ENCODE measurements around the gene ZDHHC11. TPM values are rescaled to one million over a fixed set of nuclear protein-coding genes. Genes with fewer than 3 reads are reported as not detected.

ZDHHC11 gene, protein sequence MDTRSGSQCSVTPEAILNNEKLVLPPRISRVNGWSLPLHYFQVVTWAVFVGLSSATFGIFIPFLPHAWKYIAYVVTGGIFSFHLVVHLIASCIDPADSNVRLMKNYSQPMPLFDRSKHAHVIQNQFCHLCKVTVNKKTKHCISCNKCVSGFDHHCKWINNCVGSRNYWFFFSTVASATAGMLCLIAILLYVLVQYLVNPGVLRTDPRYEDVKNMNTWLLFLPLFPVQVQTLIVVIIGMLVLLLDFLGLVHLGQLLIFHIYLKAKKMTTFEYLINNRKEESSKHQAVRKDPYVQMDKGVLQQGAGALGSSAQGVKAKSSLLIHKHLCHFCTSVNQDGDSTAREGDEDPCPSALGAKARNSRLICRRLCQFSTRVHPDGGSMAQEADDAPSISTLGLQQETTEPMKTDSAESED
- 5.3 and 5.4 TPM in 2 replicates for polyA plus RNA-seq (2013)

DNA sequence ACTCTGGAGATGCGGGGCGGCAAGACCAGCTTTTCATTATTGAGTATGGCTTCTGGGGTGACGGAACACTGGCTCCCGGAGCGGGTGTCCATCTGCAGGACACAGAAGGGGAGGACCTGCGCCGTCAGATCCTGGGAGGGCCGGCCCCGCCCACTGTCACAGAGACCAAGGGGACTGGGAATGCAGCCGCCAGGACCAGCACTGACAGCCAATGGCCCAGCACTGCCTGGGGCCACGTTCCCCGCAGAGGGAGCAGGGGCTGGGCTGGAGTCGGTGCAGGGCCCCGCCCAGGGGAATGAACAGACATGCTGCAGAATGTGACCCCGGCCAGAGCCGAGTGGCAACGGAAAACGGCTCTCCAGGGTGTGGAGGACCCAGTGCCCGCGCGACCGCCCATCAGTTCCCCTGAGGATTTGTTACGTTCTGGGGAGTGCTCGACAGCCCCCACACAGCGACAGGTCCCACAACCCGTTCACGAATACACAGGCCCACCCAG, at the start of gene ZDHHC11:
ZDHHC11 (minus strand) TSS at position 476 of the 496 bp plus-strand sequence; CDS start at position 92, 384 bp downstream.
- H3K18ac ChIP-seq (ENCODE audit: low read length), result no peak within 1 kb of the TSS
- H4K8ac ChIP-seq (ENCODE audit: low read depth, low read length), result no peak within 1 kb of the TSS
- peaks cover 4% of the 10 kb centered on the region for H3K9me3 ChIP-seq (ENCODE audit: insufficient read depth, low read depth, low read length)
- no peak within 1 kb of the TSS for H2AFZ ChIP-seq (ENCODE audit: insufficient read depth, low read length, poor library complexity)
- H2AK5ac ChIP-seq (ENCODE audit: low read length), result no peak within 1 kb of the TSS
- no peak within 1 kb of the TSS for H3K9ac ChIP-seq (ENCODE audit: low read length)
- no peaks in the 10 kb centered on the region for H3K79me1 ChIP-seq (ENCODE audit: low read length)
- peaks cover 3 to 11% of the 10 kb centered on the region in 2 experiments for H3K4me1 ChIP-seq (ENCODE audit: control insufficient read depth in 1 of 2, insufficient read depth in 2 of 2, low read length in 2 of 2)
- WGBS (ENCODE audit: extremely low coverage, insufficient coverage, insufficient read length), result no CpG with 5 or more reads among the region's 27 CpGs
- no peak within 1 kb of the TSS for H4K12ac ChIP-seq (ENCODE audit: low read depth, low read length)
- no peaks in the 10 kb centered on the region for H3K27me3 ChIP-seq (ENCODE audit: insufficient read depth, low read length)
- no peak within 1 kb of the TSS for H3K4me2 ChIP-seq (ENCODE audit: low read length)
- H3K4ac ChIP-seq (ENCODE audit: low read depth, low read length), result no peak within 1 kb of the TSS
- H3K27ac ChIP-seq (ENCODE audit: low read depth, low read length), result no peak within 1 kb of the TSS
- no peak within 1 kb of the TSS for H3K23ac ChIP-seq (ENCODE audit: low read length)
- no peak within 1 kb of the TSS for H2BK12ac ChIP-seq (ENCODE audit: low read length)
- no peak within 1 kb of the TSS for H2BK5ac ChIP-seq (ENCODE audit: low read depth, low read length, poor library complexity)
- peaks cover 1% of the 10 kb centered on the region for H3K79me2 ChIP-seq (ENCODE audit: control insufficient read depth, insufficient read depth, low read length, poor library complexity)
- no peak within 1 kb of the TSS for H3K4me3 ChIP-seq (ENCODE audit: low read depth, low read length)
- DNase-seq, result peak; percentile 16 to 32
- no peak within 1 kb of the TSS for H3K14ac ChIP-seq (ENCODE audit: low read length)
- H2BK120ac ChIP-seq (ENCODE audit: insufficient read depth, low read length, poor library complexity), result no peak within 1 kb of the TSS
- H4K91ac ChIP-seq (ENCODE audit: low read depth, low read length), result no peak within 1 kb of the TSS
- H3K36me3 ChIP-seq (ENCODE audit: control insufficient read depth in 1 of 2, insufficient read depth in 2 of 2, low read length in 2 of 2), result peaks cover 3 to 5% of the 10 kb centered on the region in 2 experiments

DNA sequence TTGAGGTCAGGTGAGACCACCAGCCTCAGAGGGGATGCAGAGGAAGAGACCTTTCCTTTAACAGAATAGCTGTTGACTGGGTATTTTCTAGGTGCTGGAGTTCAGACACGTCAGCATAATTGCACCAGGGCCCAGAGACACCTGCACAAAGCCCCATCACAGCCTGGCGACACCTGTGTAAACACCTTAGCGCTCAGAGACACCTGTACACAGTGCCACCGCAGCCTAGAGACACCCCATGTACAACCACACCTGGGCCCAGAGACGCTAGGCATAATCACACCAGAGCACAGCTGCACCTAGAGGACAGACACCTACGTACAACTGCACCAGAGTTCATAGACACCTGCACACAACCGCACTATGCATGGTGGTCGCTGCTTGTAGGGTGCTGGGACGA, 42.9 kb upstream of the ZDHHC11 start:
- Histone ChIP-seq H3K4me1 (ENCODE audit: control insufficient read depth in 1 of 2, insufficient read depth in 2 of 2, low read length in 2 of 2) (peaks cover 13% of the 10 kb centered on the region in 2 experiments), H3K79me2 (ENCODE audit: control insufficient read depth, insufficient read depth, low read length, poor library complexity) (peaks cover 17% of the 10 kb centered on the region), H3K9ac (ENCODE audit: low read length) (peak overlapping the region; percentile 24), H3K18ac (ENCODE audit: low read length) (no peak overlapping the region), H3K4me2 (ENCODE audit: low read length) (peak overlapping the region; percentile 93), H3K36me3 (ENCODE audit: control insufficient read depth in 1 of 2, insufficient read depth in 2 of 2, low read length in 2 of 2) (peaks cover 28 to 43% of the 10 kb centered on the region in 2 experiments), H2BK12ac (ENCODE audit: low read length) (no peak overlapping the region), H4K91ac (ENCODE audit: low read depth, low read length) (no peak overlapping the region), H3K27ac (ENCODE audit: low read depth, low read length) (no peak overlapping the region), H3K79me1 (ENCODE audit: low read length) (peaks cover 12% of the 10 kb centered on the region), H3K9me3 (ENCODE audit: insufficient read depth, low read depth, low read length) (no peaks in the 10 kb centered on the region), H3K4me3 (ENCODE audit: low read depth, low read length) (peak overlapping the region; percentile 97), H2BK120ac (ENCODE audit: insufficient read depth, low read length, poor library complexity) (no peak overlapping the region), H2BK5ac (ENCODE audit: low read depth, low read length, poor library complexity) (no peak overlapping the region), H3K23ac (ENCODE audit: low read length) (no peak overlapping the region), H2AFZ (ENCODE audit: insufficient read depth, low read length, poor library complexity) (no peak overlapping the region), H4K8ac (ENCODE audit: low read depth, low read length) (peak overlapping the region; percentile 96), H3K14ac (ENCODE audit: low read length) (no peak overlapping the region), H3K27me3 (ENCODE audit: insufficient read depth, low read length) (no peaks in the 10 kb centered on the region), H2AK5ac (ENCODE audit: low read length) (no peak overlapping the region), H3K4ac (ENCODE audit: low read depth, low read length) (peak overlapping the region; percentile 66), H4K12ac (ENCODE audit: low read depth, low read length) (no peak overlapping the region)
- no peak for DNase-seq
- WGBS (ENCODE audit: extremely low coverage, insufficient coverage, insufficient read length), result no CpG with 5 or more reads among the region's 9 CpGs

DNA sequence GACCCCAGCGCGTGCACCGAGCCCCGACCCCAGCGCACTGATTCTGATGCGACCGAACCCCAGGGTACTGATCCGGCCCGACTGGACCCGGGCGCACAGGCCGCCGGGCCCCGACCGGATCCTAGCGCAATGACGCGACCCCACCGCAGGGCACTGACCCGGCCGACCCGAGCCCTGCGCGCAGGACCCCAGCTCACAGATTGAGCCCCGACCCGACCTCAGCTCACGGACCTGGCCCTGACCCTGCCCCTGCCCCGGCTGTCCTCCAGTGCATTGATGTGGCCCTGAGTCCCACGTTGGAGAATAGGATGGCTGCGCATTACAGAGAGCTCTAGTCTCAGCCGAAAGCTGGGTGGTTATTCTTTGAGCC, 42.3 kb upstream of the ZDHHC11 start:
- H3K4me2 ChIP-seq (ENCODE audit: low read length), result peak overlapping the region; percentile 93
- H3K36me3 ChIP-seq (ENCODE audit: control insufficient read depth in 1 of 2, insufficient read depth in 2 of 2, low read length in 2 of 2), result peaks cover 28 to 47% of the 10 kb centered on the region in 2 experiments
- H2BK120ac ChIP-seq (ENCODE audit: insufficient read depth, low read length, poor library complexity), result peak overlapping the region; percentile 43
- no peak for DNase-seq
- H3K27ac ChIP-seq (ENCODE audit: low read depth, low read length), result no peak overlapping the region
- H3K79me2 ChIP-seq (ENCODE audit: control insufficient read depth, insufficient read depth, low read length, poor library complexity), result peaks cover 17% of the 10 kb centered on the region
- peak overlapping the region; percentile 94 for H3K18ac ChIP-seq (ENCODE audit: low read length)
- peaks cover 13% of the 10 kb centered on the region in 2 experiments for H3K4me1 ChIP-seq (ENCODE audit: control insufficient read depth in 1 of 2, insufficient read depth in 2 of 2, low read length in 2 of 2)
- peak overlapping the region; percentile 28 for H3K9ac ChIP-seq (ENCODE audit: low read length)
- H3K9me3 ChIP-seq (ENCODE audit: insufficient read depth, low read depth, low read length), result no peaks in the 10 kb centered on the region
- H3K4ac ChIP-seq (ENCODE audit: low read depth, low read length), result peak overlapping the region; percentile 66
- no peak overlapping the region for H3K23ac ChIP-seq (ENCODE audit: low read length)
- no peak overlapping the region for H2BK5ac ChIP-seq (ENCODE audit: low read depth, low read length, poor library complexity)
- peak overlapping the region; percentile 77 for H4K91ac ChIP-seq (ENCODE audit: low read depth, low read length)
- peak overlapping the region; percentile 93 for H4K12ac ChIP-seq (ENCODE audit: low read depth, low read length)
- no peak overlapping the region for H2BK12ac ChIP-seq (ENCODE audit: low read length)
- peak overlapping the region; percentile 96 for H4K8ac ChIP-seq (ENCODE audit: low read depth, low read length)
- peak overlapping the region; percentile 93 for H3K14ac ChIP-seq (ENCODE audit: low read length)
- peak overlapping the region; percentile 96 for H2AFZ ChIP-seq (ENCODE audit: insufficient read depth, low read length, poor library complexity)
- H2AK5ac ChIP-seq (ENCODE audit: low read length), result peak overlapping the region; percentile 80
- WGBS (ENCODE audit: extremely low coverage, insufficient coverage, insufficient read length), result no CpG with 5 or more reads among the region's 31 CpGs
- H3K27me3 ChIP-seq (ENCODE audit: insufficient read depth, low read length), result no peaks in the 10 kb centered on the region
- peak overlapping the region; percentile 97 for H3K4me3 ChIP-seq (ENCODE audit: low read depth, low read length)
- peaks cover 12% of the 10 kb centered on the region for H3K79me1 ChIP-seq (ENCODE audit: low read length)

DNA sequence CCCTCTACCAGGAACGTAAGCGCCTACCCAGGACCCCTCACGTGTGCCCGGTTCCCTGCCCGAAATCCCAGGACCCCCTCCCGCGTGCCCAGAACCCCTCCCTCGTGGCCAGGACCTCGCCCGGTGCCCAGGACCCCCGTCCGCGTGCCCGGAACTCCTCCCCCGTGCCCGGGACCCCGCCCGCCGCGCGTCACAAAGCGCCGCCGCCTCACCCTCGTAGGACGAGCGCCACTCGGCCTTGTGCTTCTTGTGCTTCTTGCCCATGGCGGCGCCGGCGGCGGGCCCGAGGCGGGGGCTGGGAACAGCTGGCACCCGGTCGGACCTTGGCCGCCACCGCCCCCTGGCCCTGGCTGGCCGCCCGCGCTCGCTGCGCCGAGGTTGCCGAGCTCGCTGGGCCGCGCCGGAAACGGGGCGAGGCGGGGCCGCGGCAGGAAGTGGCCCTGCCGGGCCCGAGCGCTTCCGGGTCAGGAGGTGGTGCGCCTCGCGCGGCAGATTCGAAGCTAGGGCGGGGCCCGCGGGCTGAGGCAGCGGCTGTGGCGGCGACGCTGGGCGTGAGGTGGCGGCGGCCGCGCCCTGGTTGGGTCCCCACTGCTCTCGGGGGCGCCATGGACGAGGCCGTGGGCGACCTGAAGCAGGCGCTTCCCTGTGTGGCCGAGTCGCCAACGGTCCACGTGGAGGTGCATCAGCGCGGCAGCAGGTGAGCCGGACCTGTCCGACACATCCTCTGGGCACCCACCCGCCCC, 41.8 kb upstream of the ZDHHC11 start, which contains the start of the genes BRD9 and TRIP13:
BRD9 (minus strand) TSS at position 408 of the 743 bp plus-strand sequence; CDS start at position 264, 144 bp downstream.
TRIP13 (plus strand) TSS at position 491 of the 743 bp plus-strand sequence; CDS start at position 606, 115 bp downstream.
- Histone ChIP-seq H2BK120ac (ENCODE audit: insufficient read depth, low read length, poor library complexity) (peak within 1 kb of the TSS; percentile 73), H3K9ac (ENCODE audit: low read length) (peak within 1 kb of the TSS; percentile 92), H3K79me2 (ENCODE audit: control insufficient read depth, insufficient read depth, low read length, poor library complexity) (peaks cover 17% of the 10 kb centered on the region), H3K4me3 (ENCODE audit: low read depth, low read length) (peak within 1 kb of the TSS; percentile 97), H2AFZ (ENCODE audit: insufficient read depth, low read length, poor library complexity) (peak within 1 kb of the TSS; percentile 96), H3K4me1 (ENCODE audit: control insufficient read depth in 1 of 2, insufficient read depth in 2 of 2, low read length in 2 of 2) (peaks cover 13% of the 10 kb centered on the region in 2 experiments), H3K18ac (ENCODE audit: low read length) (peak within 1 kb of the TSS; percentile 94), H3K36me3 (ENCODE audit: control insufficient read depth in 1 of 2, insufficient read depth in 2 of 2, low read length in 2 of 2) (peaks cover 32 to 52% of the 10 kb centered on the region in 2 experiments), H3K79me1 (ENCODE audit: low read length) (peaks cover 12% of the 10 kb centered on the region), H3K9me3 (ENCODE audit: insufficient read depth, low read depth, low read length) (no peaks in the 10 kb centered on the region), H2AK5ac (ENCODE audit: low read length) (peak within 1 kb of the TSS; percentile 89), H3K4me2 (ENCODE audit: low read length) (peak within 1 kb of the TSS; percentile 93), H2BK5ac (ENCODE audit: low read depth, low read length, poor library complexity) (peak within 1 kb of the TSS; percentile 73), H4K8ac (ENCODE audit: low read depth, low read length) (peak within 1 kb of the TSS; percentile 96), H4K12ac (ENCODE audit: low read depth, low read length) (peak within 1 kb of the TSS; percentile 93), H3K27me3 (ENCODE audit: insufficient read depth, low read length) (no peaks in the 10 kb centered on the region), H3K23ac (ENCODE audit: low read length) (peak within 1 kb of the TSS; percentile 64), H3K4ac (ENCODE audit: low read depth, low read length) (peak within 1 kb of the TSS; percentile 88), H3K14ac (ENCODE audit: low read length) (peak within 1 kb of the TSS; percentile 93), H3K27ac (ENCODE audit: low read depth, low read length) (peak within 1 kb of the TSS; percentile 42), H4K91ac (ENCODE audit: low read depth, low read length) (peak within 1 kb of the TSS; percentile 83), H2BK12ac (ENCODE audit: low read length) (no peak within 1 kb of the TSS)
- DNase-seq, result peak; percentile 79 to 87
- WGBS (ENCODE audit: extremely low coverage, insufficient coverage, insufficient read length), result no CpG with 5 or more reads among the region's 91 CpGs
